Glutamatergic neuron (in vitro differentiated cells): Measurements from ENCODE around the gene ABLIM3. TPM values are rescaled to one million over a fixed set of nuclear protein-coding genes. Genes with fewer than 3 reads are reported as not detected.

Experiments
- DNase-seq: peaks from one replicate; pipeline ENCODE4 v3.0.0; 2022
- H3K27ac Mint-ChIP-seq: one replicate; pipeline ENCODE4 v1.8.0; 2020; ENCODE audit warnings: mild to moderate bottlenecking, mixed read lengths, inconsistent platforms; ENCODE audit not compliant: unreplicated experiment
- H3K27me3 Mint-ChIP-seq: one replicate; pipeline ENCODE4 v1.8.0; 2020; ENCODE audit warnings: mild to moderate bottlenecking, moderate library complexity, mixed read lengths, inconsistent platforms; ENCODE audit not compliant: unreplicated experiment
- H3K36me3 Mint-ChIP-seq: one replicate; pipeline ENCODE4 v1.8.0; 2020; ENCODE audit warnings: mild to moderate bottlenecking, mixed read lengths, inconsistent platforms; ENCODE audit not compliant: unreplicated experiment
- H3K4me1 Mint-ChIP-seq: one replicate; pipeline ENCODE4 v1.8.0; 2020; ENCODE audit warnings: mild to moderate bottlenecking, low read depth, mixed read lengths, inconsistent platforms; ENCODE audit not compliant: unreplicated experiment
- H3K4me3 Mint-ChIP-seq: one replicate; pipeline ENCODE4 v1.8.0; 2020; ENCODE audit warnings: mild to moderate bottlenecking, mixed read lengths, inconsistent platforms; ENCODE audit not compliant: unreplicated experiment
- H3K9me3 Mint-ChIP-seq: one replicate; pipeline ENCODE4 v1.8.0; 2020; ENCODE audit warnings: mild to moderate bottlenecking, moderate library complexity, mixed read lengths, inconsistent platforms; ENCODE audit not compliant: unreplicated experiment
- total RNA-seq: library from RNA; stranded (reverse); fragmentation: NEBNext Ultra II Directional; extraction: Animal tissue kit (Norgen Biotek cat#: 25700); gene quantifications from one replicate; pipeline ENCODE4 v1.2.1, GENCODE V29; 2021; ENCODE audit not compliant: unreplicated experiment
- TF ChIP-seq, protein P1 (sequence below): fragments of 200-600 bp; sonication (generic); IDR thresholded peaks from one replicate; pipeline ENCODE4 v1.5.0; 2021; ENCODE audit not compliant: partially characterized antibody, unreplicated experiment

The ABLIM3 gene
- total RNA-seq, 1 donor from 2014 or later, result 19.0 TPM

DNA sequence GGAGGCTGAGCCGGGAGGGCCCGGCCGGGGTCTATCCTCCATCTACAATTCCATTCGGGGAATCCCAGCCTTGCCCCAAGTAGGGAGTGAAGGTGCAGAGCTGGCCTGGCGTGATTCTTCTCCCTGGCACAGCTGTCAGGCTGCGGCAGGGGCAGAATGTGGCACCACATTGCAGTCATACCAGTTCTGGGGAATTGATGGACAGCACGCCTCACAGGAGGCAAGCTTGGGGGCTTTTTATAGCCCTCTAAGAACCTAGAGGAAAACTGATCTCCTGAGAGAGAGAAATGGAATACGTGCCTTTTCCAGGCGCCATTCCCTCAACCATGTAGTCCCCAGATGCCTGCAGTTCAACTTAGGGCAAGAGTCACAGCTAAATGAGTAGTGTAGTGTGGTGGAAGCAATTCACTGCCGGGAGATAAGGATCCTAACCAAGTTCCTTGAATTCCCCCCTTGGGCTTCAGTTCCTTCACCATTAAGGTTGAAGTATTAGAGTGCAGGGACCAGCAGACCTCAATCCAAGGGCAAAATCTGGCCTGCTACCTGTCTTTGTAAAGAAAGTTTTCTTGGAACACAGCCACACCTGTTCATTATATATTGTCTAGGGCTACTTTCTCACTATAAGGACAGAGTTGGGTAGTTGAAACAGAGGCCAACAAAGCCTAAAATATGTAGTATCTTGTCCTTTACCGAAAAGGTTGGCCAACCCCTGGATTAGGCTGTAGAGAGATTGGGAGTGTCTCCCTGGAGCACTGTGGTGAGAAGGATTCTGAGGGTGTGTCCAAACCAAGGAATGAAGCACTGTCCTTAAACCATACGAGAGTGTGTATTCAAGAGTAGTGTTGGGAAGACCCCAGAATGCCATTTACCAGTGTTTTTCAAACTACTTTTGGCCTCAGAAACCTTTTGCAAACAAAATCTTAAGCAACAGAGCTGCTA lies 141.0 kb downstream of the ABLIM3 start:
- H3K36me3 Mint-ChIP-seq, result no peaks in the 10 kb centered on the region
- H3K27ac Mint-ChIP-seq, result no peak overlapping the region
- H3K4me3 Mint-ChIP-seq, result no peak overlapping the region
- peaks cover 5% of the 10 kb centered on the region for H3K9me3 Mint-ChIP-seq
- H3K4me1 Mint-ChIP-seq, result no peaks in the 10 kb centered on the region
- no peaks in the 10 kb centered on the region for H3K27me3 Mint-ChIP-seq
- no peak for DNase-seq
- TF ChIP-seq, protein P1, sequence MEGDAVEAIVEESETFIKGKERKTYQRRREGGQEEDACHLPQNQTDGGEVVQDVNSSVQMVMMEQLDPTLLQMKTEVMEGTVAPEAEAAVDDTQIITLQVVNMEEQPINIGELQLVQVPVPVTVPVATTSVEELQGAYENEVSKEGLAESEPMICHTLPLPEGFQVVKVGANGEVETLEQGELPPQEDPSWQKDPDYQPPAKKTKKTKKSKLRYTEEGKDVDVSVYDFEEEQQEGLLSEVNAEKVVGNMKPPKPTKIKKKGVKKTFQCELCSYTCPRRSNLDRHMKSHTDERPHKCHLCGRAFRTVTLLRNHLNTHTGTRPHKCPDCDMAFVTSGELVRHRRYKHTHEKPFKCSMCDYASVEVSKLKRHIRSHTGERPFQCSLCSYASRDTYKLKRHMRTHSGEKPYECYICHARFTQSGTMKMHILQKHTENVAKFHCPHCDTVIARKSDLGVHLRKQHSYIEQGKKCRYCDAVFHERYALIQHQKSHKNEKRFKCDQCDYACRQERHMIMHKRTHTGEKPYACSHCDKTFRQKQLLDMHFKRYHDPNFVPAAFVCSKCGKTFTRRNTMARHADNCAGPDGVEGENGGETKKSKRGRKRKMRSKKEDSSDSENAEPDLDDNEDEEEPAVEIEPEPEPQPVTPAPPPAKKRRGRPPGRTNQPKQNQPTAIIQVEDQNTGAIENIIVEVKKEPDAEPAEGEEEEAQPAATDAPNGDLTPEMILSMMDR, result no peak

GRCh38 chr5:149282966-149283332 lies 141.7 kb downstream of the ABLIM3 start:
- peaks cover 5% of the 10 kb centered on the region for H3K9me3 Mint-ChIP-seq
- H3K36me3 Mint-ChIP-seq, result no peaks in the 10 kb centered on the region
- TF ChIP-seq, protein P1, result no peak
- DNase-seq, result no peak
- H3K4me3 Mint-ChIP-seq, result no peak overlapping the region
- H3K27ac Mint-ChIP-seq, result no peak overlapping the region
- no peaks in the 10 kb centered on the region for H3K4me1 Mint-ChIP-seq
- no peaks in the 10 kb centered on the region for H3K27me3 Mint-ChIP-seq

- peaks cover 5% of the 10 kb centered on the region for H3K9me3 Mint-ChIP-seq
- no peaks in the 10 kb centered on the region for H3K4me1 Mint-ChIP-seq
- TF ChIP-seq, protein P1, result no peak
- no peaks in the 10 kb centered on the region for H3K36me3 Mint-ChIP-seq
- no peak for DNase-seq
- H3K27me3 Mint-ChIP-seq, result no peaks in the 10 kb centered on the region
- H3K4me3 Mint-ChIP-seq, result no peak overlapping the region
- H3K27ac Mint-ChIP-seq, result no peak overlapping the region
Observed at GRCh38 chr5:149283626-149284480, 142.6 kb downstream of the ABLIM3 start.

DNA sequence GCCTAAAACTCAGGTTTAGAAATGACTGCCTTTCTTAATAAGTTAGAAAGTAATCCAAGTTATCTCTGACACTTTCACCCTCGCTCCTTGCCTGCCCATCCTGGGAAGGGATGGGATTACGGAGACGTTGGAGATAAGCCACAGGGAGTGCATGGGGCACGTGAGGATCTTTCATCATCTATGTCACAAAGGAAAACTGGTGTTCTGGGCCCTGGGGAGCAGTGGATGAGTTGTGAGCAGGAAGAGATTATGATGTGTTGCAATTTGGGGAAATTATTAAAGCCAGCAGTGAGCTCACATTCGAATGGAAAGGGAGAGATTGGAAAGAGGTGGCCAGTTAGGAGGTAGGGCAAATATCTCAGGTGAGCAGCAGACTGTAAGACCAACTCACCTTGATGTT lies 143.2 kb downstream of the ABLIM3 start:
- H3K27ac Mint-ChIP-seq, result no peak overlapping the region
- no peaks in the 10 kb centered on the region for H3K4me1 Mint-ChIP-seq
- TF ChIP-seq, protein P1, result no peak
- no peaks in the 10 kb centered on the region for H3K27me3 Mint-ChIP-seq
- H3K36me3 Mint-ChIP-seq, result no peaks in the 10 kb centered on the region
- peaks cover 5% of the 10 kb centered on the region for H3K9me3 Mint-ChIP-seq
- DNase-seq, result no peak
- H3K4me3 Mint-ChIP-seq, result no peak overlapping the region

- Mint-ChIP-seq H3K4me1 (no peaks in the 10 kb centered on the region), H3K36me3 (no peaks in the 10 kb centered on the region)
Observed at GRCh38 chr5:149285153-149285552, 143.9 kb downstream of the ABLIM3 start.

More at GRCh38 chr5:149285153-149285552, 143.9 kb downstream of the ABLIM3 start:
- Mint-ChIP-seq H3K27me3 (no peaks in the 10 kb centered on the region), H3K9me3 (peaks cover 5% of the 10 kb centered on the region), H3K27ac (no peak overlapping the region), H3K4me3 (no peak overlapping the region)
- TF ChIP-seq, protein P1, result no peak
- DNase-seq, result no peak
